IMR-90 (cell line): ENCODE data around the gene CYB5RL.

Source experiments
- ELK1 ChIP-seq: fragments of 150-350 bp; IDR thresholded peaks from 2 replicates; pipeline ENCODE4 v1.6.1; 2016; ENCODE audit warnings: low read depth, mild to moderate bottlenecking, low read length, moderate library complexity, borderline replicate concordance
- FOS ChIP-seq: fragments of 150-350 bp; IDR thresholded peaks from 2 replicates; pipeline ENCODE4 v1.6.1; 2016; ENCODE audit warnings: low read depth, low read length
- POLR2A ChIP-seq: IDR thresholded peaks from 2 replicates; pipeline ENCODE4 v1.6.1; 2012; ENCODE audit warnings: mild to moderate bottlenecking, low read depth, low read length
- RCOR1 ChIP-seq: IDR thresholded peaks from 2 replicates; pipeline ENCODE4 v1.6.1; 2012; ENCODE audit warnings: mild to moderate bottlenecking, low read length, improper control_type of control experiment; ENCODE audit not compliant: insufficient replicate concordance
- SMC3 ChIP-seq: fragments of 150-350 bp; IDR thresholded peaks from 2 replicates; pipeline ENCODE4 v1.6.1; 2016; ENCODE audit warnings: low read depth, mild to moderate bottlenecking, antibody characterized with exemption, low read length, moderate library complexity
- TF ChIP-seq, protein P1 (sequence below): conservative IDR thresholded peaks from 2 replicates; pipeline ENCODE4 v1.5.1; 2012; ENCODE audit warnings: mild to moderate bottlenecking, low read depth, low read length, improper control_type of control experiment

- TF ChIP-seq FOS: no peak
- TF ChIP-seq POLR2A: no peak
- TF ChIP-seq, protein P1, sequence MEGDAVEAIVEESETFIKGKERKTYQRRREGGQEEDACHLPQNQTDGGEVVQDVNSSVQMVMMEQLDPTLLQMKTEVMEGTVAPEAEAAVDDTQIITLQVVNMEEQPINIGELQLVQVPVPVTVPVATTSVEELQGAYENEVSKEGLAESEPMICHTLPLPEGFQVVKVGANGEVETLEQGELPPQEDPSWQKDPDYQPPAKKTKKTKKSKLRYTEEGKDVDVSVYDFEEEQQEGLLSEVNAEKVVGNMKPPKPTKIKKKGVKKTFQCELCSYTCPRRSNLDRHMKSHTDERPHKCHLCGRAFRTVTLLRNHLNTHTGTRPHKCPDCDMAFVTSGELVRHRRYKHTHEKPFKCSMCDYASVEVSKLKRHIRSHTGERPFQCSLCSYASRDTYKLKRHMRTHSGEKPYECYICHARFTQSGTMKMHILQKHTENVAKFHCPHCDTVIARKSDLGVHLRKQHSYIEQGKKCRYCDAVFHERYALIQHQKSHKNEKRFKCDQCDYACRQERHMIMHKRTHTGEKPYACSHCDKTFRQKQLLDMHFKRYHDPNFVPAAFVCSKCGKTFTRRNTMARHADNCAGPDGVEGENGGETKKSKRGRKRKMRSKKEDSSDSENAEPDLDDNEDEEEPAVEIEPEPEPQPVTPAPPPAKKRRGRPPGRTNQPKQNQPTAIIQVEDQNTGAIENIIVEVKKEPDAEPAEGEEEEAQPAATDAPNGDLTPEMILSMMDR: no peak
- TF ChIP-seq ELK1: no peak
- no peak for TF ChIP-seq SMC3
- no peak for TF ChIP-seq RCOR1
Observed at GRCh38 chr1:54193453-54193852, 6.4 kb downstream of the CYB5RL start.
